ENCODE data around the gene RIPK4. TPM values are rescaled to one million over a fixed set of nuclear protein-coding genes. Genes with fewer than 3 reads are reported as not detected.

Gene RIPK4
- total RNA-seq, 1 experiment from 2014 or later: 41.2 TPM

DNA sequence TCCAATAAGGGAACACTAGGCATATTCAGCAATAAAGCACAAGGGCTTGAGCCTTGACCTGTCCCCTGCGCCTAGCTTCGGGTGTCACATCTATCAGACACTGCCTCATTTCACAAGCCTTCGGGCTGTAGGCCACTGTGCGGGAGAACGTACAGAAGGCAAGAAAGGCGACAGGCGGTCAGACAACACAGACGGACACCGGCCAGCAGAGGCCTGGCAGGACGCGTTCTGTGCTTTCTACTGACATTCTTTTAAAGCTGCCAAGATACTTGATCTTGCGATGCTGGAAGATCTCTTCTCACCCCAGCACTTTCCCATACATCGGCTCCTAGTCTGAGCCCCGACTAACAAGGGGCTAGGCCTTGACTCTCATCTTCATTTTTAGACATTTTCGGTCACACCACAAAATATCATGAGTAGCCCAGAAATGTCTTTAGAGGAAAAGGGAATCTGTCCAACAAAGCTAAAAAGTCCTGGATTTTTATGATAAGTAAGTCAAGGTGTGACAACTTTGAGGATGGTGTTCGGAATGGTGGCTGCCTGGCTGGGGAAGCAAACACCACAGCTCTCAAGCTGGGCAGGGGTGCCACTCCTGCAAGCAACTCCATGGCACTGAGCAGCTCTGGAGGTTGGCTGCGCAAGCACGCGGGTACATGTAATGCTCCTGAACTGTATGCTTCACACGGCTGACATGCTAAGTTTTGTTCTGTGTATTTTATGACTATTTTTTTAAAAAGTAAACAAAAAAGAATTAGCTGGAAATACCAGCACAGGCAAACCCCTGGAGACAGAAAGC lies 18.7 kb downstream of the RIPK4 start:
- DNase-seq (ENCODE audit: low read depth): no peak
- in situ Hi-C loops (cut with HindIII; ENCODE audit: low pct_unique_long_range_greater_than_20kb, low sequenced_read_pairs): no loop called here

DNA sequence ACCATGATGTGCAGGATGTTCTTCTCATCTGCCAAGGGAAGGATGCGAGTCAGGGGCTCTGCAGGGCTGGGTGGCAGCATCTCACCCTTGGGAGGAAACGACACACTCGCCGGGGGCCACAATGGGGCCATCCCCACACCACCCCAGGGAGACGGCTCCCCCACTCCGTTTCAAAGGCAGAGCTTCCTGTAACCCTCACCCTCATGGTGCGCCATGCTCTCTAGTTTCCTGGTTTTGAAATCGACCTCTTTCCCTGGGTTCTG lies 20.2 kb downstream of the RIPK4 start:
- no peak for DNase-seq (ENCODE audit: low read depth)

DNA sequence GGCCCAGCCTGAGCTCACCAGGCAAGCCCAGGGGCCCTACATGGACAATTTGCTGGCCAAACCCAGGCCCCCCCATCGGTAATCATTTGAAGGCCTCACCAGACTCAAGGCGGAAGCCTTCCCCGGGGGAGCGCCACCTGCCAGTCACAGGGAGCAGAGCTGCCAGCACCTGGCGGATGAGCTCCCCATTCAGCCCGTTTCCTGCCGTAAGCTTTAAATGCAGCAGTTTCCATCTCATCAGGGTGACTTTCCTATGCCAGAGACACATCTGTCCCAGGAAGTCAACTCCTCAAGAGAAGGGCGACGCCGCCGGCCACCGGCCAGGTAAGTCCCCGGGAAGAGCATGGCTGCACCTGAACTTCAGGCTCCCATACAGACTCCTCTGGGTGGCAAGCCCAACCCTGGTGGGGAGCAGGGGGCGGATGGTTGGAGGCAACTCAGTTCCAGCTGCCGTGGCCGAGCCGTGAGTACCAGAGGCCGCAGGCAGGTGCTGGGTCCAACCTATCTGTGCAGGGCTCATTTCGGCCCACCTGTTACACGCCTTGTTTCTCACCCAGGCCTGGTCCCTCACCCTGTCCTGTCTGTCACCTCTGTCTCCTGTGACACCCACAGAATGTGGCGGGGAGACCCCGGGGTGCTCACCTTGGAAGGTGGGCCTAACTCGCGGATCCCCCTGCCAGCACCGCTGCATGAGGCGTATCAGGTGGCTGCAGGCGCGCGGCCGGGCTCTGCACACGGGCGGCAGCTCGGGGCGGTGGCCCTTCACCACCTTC lies 20.7 kb downstream of the RIPK4 start:
- DNase-seq (ENCODE audit: low read depth): no peak
- in situ Hi-C loops (cut with HindIII; ENCODE audit: low pct_unique_long_range_greater_than_20kb, low sequenced_read_pairs): no loop called here

More for the DNA sequence above, 20.2 kb downstream of the RIPK4 start:
- in situ Hi-C loops (cut with HindIII; ENCODE audit: low pct_unique_long_range_greater_than_20kb, low sequenced_read_pairs): no loop called here

DNA sequence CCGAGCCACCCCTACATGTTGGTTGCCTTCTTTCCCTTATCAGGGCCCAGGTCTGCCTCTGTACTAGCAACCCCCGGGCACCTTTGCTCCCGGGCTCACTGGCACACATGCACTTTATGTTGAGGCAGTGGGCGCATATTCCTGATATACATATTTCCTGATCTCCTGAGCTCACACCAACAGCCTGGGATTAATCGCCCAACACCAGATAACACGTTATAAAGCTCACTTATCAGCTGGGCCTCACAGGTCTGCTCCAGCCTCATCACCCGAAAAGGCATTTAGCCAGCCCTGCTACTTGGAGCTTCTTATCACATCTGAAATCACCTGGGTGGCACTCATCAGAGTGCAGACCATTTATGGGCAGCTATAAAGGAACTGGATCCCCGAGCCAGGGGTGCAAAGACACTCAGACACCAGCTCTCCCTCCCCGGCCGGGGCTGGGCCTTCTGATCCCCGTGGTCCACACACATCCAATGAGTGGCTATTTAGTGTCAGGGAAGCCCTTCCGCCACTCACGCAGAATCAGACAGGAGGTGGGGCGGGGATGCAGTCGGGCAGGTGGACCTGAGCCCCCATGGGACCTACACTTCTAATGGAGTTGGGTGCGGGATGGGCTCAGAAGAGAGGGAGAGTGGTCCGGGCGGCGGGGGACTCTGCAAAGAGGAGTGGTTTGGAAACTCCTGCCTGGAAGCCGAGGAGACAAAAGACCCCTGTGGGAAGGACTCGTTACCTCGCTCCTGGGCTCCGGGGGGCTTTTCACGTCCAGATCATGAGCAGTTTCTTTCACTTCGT lies 21.6 kb downstream of the RIPK4 start:
- in situ Hi-C loops (cut with HindIII; ENCODE audit: low pct_unique_long_range_greater_than_20kb, low sequenced_read_pairs): no loop called here

DNA sequence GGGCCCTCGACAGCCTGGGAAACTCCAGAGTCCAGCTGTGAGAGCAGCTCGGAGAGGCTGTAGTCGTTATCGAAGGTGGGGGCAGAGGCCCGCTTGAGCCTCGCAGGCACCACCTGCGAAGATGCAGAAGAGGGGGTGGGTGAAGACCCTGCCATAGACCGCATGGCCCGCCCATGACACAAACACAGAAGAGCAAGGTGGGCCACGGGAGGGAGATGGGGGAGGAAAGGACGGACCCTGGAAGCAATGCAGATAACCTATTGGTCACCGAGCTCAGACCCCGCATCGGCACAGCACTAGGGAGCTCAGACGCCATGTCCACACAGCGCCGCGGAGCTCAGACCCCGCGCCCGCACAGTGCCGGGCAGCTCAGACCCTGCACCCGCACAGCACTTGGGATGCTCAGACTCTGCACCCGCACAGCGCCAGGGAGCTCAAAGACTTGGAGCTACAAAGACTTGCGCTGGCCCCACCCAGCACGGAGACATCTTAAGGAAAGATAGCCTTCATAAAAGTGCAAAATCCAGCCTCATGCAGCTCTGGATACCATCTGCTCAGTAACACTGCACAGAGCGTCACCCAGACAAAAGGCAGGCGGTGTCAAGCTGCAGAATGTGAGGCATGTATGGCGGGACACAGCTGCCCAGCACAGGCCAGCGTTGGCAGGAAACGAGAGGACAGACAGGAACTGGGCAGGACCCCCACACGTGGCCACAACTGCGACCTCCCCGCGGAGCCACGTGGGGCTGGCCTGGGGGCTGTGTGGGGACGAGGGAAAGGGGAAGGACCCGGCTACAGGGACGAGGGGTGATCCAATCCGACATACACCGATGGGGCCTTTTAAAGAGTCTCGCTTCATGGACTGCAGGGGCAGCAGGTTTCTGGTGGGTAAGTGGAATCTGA lies 22.6 kb downstream of the RIPK4 start:
- in situ Hi-C loops (cut with HindIII; ENCODE audit: low pct_unique_long_range_greater_than_20kb, low sequenced_read_pairs): no loop called here
- no peak for DNase-seq (ENCODE audit: low read depth)

More for the DNA sequence above, 21.6 kb downstream of the RIPK4 start:
- no peak for DNase-seq (ENCODE audit: low read depth)

DNA sequence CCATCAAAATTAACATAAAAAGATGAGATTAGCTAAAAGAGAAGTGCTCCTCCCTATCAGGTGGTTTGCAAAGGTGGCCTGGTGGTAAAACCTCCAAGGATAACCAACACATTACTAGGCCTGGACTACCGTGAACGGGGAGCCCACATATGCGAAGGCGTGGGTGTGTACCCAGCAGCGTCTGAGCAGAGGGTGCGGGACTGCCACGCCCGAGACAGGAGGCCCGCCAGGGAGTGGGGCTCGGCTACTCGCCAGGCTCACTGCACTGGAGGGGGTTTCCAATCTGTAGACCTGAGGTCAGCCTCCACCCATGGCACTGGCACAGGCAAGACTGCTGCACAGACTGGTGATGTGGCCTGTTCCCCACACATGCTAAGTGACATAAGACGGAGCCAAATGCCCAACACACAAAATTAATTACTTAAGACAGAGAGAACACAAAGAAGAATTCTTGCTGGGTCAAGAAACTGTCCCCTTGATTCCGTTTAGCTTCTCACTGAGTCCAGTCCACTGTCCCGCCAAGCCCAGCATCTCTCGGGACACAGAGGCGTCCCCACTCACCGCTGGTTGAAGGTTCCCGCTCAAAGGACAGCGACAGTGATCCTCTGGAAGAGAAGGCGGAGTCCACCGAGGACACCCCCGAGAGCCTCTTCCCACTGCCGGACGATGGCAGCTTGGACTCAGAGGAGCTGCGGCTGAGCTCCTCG lies 23.4 kb downstream of the RIPK4 start:
- no peak for DNase-seq (ENCODE audit: low read depth)
- in situ Hi-C loops (cut with HindIII; ENCODE audit: low pct_unique_long_range_greater_than_20kb, low sequenced_read_pairs): no loop called here

DNA sequence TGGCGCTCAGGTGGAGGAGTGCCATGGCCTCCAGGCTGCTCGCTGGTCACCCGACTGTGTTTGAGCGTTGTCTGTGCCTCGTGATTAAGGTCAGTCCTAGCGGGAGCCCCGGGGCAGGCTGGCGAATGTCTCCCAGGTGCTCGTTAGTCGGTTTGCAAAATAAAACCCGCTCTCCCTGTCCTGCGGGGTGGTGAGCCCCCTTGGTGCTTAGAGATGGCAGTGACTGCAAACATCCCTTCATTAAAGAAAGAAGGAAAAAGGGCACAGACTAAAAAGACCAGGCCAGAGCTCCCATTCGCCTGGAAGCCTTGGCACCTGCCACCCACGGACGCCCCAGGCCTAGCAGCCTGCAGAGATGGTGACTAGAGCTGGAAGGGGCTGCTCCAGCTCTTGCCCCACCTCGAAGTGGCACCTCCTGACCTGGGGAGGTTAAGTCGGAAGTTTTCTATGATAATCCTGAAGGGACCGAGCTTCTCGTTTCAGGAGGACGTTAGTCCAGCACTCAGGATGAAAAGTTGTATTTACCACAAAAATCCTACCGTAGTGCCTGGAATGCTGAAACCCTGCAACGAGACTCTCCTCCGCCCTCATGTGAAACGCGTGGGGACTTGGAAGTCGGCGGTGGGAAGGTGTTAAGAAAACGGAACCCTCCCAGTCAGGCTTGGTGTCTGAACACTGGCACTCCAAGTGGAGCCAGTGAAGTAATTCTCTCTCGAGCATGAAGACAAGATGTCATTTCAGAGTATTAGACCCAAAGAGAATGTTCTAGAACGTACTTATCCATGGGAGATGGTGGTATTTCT lies 24.6 kb downstream of the RIPK4 start:
- in situ Hi-C loops (cut with HindIII; ENCODE audit: low pct_unique_long_range_greater_than_20kb, low sequenced_read_pairs): no loop called here
- no peak for DNase-seq (ENCODE audit: low read depth)

DNA sequence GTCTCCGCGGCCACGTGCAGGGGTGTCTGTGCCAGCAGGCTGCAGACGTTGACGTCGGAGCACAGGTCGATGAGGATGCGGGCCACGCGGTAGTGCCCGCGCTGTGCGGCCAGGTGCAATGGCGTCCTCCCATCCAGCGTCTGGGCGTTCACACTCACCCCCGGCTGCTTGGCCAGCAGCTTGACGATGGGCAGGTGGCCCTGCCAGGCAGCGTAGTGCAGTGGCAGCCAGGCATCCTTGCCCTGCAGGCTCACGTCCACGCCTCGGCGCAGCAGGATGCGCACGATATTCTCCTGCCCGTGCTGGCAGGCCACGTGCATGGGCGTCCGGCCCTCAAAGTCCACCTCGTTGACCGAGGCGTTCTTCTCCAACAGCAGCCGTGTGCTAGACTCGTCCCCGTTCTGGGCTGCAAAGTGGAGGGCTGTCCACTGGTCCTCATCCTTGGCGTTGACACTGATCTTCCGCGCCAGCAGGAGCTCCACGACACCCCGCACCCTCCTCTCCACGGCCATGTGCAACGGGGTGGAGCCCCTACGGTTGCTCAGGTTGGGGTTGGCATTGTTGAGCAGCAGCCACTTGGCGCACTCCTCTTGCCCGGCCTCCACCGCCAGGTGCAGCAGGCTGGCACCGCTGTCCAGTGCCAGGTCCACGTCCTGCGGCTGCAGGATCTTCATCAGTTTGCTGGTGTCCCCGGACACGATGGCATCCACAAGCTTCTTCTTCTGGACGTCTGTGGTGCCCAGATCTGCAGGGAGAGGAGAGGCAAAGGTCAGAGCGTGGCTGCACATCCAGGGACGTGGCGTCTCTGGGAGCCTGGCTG lies 25.4 kb downstream of the RIPK4 start:
- in situ Hi-C loops (cut with HindIII; ENCODE audit: low pct_unique_long_range_greater_than_20kb, low sequenced_read_pairs): no loop called here
- DNase-seq (ENCODE audit: low read depth): no peak

DNA sequence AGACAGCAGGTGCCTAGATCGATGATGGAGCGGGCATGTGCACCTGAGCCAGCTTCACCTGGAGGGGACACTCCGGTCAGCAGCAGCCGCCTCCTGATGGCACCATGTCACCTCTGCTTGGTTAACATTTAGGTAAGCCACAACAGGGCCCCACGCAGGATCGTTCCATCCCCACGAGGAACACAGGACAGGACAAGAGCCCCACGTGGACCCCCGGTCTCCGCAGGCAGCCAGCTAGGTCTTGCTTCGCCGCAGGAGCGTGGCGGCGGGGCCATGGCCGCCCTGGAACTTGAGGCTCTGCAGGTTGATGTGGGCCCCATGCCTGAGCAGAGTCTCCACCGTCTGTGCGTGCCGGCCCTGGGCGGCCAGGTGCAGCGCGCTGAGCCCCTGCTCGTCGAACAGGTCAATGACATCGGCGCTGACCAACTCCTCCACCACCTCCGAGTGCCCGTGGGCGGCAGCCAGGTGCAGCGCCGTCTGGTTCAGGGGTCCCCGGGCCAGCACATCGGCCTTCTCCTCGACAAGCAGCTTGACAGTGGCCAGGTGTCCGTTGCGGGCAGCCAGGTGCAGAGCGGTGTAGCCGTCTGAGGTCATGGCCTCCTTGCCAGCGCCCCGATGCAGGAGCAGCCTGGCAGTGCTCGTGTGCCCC lies 26.1 kb downstream of the RIPK4 start:
- in situ Hi-C loops (cut with HindIII; ENCODE audit: low pct_unique_long_range_greater_than_20kb, low sequenced_read_pairs): no loop called here

DNA sequence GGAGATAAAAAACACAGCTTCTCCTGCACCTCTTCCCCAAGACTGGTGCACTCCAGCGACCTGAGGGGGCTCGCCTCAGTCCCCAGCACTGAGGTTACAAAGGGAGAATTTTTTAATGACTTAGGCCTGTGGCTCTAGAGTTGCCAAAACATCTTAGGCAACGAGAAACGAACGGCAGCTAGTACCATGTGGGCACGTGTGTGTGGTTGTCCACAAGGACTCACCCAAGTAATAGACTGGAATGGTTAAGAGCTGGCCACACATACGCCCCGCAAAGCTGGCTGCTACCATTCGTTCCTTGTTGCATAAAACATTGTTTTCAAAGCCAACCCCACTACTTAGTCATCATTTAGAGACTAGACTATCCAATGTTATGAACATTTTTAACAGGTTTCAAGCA lies 26.9 kb downstream of the RIPK4 start:
- in situ Hi-C loops (cut with HindIII; ENCODE audit: low pct_unique_long_range_greater_than_20kb, low sequenced_read_pairs): no loop called here

More for the DNA sequence above, 26.1 kb downstream of the RIPK4 start:
- DNase-seq (ENCODE audit: low read depth): no peak

DNA sequence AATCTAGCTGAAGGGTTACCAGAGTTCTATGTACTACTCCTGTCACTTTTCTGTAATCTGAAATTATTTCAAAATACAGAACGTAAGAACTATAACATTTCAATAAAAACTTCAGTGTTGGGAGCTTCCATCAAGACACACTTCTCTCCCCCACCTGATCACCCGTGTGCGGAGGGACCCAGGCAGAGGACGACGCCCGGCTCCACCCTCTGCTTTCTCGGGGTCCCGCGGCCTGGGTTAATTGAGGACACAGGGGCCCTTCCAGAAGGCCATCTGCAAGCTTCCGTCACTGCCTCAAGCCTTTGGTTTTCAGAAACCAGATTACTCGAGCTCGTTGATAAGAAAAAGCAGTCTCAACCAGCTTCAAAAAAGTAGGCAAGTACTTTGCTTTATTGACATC lies 27.8 kb downstream of the RIPK4 start:
- no peak for DNase-seq (ENCODE audit: low read depth)
- in situ Hi-C loops (cut with HindIII; ENCODE audit: low pct_unique_long_range_greater_than_20kb, low sequenced_read_pairs): no loop called here

More for the DNA sequence above, 26.9 kb downstream of the RIPK4 start:
- no peak for DNase-seq (ENCODE audit: low read depth)

DNA sequence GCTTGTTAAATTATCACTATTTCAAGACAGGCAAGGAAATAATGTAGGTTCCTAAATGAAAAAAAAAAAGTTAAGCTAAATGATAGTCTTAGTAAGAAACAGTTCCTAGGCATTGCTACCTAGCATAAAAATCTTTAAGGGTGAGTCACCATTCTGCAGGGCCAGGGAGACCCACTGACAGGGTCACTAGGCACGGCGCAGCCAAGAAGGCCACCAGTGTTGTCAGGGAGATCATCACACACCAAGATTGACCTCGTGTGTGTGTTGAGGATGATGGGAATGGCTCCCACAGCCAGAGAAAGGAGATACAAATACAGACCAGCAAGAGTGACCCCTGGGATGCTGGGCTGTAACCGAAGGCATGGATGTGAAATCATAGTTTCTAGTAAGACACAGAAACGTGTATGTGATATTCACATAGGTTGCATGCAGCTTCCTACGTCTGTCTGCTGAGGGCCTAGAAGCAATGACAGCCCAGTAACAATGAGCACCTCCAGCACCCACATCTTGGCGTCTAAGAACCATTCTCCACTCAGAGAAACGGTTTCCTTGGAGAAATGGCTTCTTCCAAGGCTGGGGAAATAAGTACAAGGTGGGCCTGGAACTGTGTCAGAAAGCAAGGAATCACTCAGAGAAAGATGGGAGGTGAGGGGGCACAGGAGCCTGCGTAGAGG lies 29.1 kb downstream of the RIPK4 start:
- DNase-seq (ENCODE audit: low read depth): no peak
- in situ Hi-C loops (cut with HindIII; ENCODE audit: low pct_unique_long_range_greater_than_20kb, low sequenced_read_pairs): no loop called here

DNA sequence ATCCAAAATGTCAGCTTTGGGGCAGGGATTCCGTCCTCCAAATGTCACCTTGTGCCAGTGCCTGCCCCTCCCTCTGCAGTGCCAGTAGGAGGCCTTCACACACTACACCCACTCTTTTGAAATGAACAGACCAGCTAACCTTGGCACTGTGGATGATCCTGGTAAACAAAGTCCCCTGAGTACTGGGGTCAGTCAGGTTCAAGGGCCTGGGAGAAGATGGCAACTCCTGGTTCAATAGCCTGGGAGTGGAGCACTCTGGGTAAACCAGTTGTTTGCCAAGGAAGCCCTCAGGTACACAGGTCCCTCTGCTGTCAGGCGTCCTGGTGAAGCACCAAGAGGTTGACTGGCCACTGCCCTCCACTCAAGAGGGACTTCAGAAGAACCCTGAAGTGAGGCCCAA lies 30.4 kb downstream of the RIPK4 start:
- no peak for DNase-seq (ENCODE audit: low read depth)
- in situ Hi-C loops (cut with HindIII; ENCODE audit: low pct_unique_long_range_greater_than_20kb, low sequenced_read_pairs): no loop called here

DNA sequence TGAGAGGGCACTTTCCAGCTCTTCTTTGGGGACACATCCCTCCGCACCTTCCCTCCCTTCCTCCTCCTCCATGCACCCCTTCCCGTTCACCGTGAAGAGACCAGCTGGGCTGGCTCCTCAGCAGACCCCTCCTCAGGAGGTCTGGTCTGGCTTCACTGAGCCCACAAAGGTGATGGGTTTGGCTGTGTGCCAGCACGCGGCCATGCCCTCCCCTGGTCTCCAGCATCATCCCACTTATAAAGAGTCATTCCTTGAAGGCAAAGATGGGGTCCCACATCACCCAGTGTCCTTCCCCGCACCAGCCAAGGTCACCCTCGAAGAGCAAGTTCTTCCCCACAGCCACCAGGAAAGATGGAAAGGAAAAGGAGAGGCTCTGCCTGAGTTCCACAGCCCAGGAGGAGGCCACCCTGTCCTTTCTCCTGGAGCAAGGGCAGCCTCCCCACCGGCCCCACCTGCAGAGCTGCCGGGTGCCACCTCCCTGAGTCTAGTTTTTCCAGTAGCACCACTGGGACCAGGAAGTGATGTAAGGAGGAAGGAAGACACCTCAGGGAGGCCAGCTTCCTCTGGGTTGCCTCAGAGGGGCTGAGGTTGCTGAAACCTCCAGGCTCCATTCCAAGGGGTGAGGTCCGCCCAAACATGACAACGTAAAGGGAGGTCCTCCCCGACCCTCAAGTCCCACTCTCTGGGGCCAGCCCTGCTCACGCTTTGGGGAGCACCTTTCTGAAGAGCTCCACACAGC lies 32.7 kb downstream of the RIPK4 start:
- no peak for DNase-seq (ENCODE audit: low read depth)
- in situ Hi-C loops (cut with HindIII; ENCODE audit: low pct_unique_long_range_greater_than_20kb, low sequenced_read_pairs): no loop called here

DNA sequence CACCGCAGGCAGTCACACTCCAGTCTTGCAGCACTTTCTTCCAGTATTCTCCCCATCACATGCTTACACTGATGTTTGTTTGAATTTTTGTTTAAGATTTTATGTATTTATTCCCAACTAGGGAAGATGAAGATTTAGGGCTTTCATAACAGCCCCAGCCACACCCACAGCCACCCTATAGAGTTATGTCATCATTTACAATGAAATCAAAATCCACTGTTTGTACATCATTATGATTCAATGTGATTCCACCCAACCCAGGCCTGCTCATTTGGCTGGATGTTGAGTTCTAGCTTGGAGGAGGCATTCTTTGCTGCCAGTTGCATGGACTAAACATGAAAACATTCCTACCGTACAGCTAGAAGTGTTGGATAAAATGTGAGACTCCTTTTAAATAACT lies 35.8 kb downstream of the RIPK4 start:
- DNase-seq (ENCODE audit: low read depth): no peak
- in situ Hi-C loops (cut with HindIII; ENCODE audit: low pct_unique_long_range_greater_than_20kb, low sequenced_read_pairs): no loop called here
